Type B pancreatic cell (in vitro differentiated cells): ENCODE results near the gene SLC7A4. TPM values are rescaled to one million over a fixed set of nuclear protein-coding genes. Genes with fewer than 3 reads are reported as not detected.

Experiments
- DNase-seq: peaks from one replicate; pipeline ENCODE4 v3.0.0; 2021; ENCODE audit warnings: mixed read lengths; ENCODE audit not compliant: unreplicated experiment; ENCODE audit errors: extremely low spot score
- H3K27ac Mint-ChIP-seq: 2 replicates; pipeline ENCODE4 v1.8.0; 2021; ENCODE audit warnings: mild to moderate bottlenecking, mixed read lengths
- H3K27me3 Mint-ChIP-seq: 2 replicates; pipeline ENCODE4 v1.8.0; 2021; ENCODE audit warnings: mixed read lengths
- H3K36me3 Mint-ChIP-seq: 2 replicates; pipeline ENCODE4 v1.8.0; 2021; ENCODE audit warnings: mixed read lengths
- H3K4me1 Mint-ChIP-seq: one replicate; pipeline ENCODE4 v1.8.0; 2021; ENCODE audit warnings: mixed read lengths; ENCODE audit not compliant: unreplicated experiment
- H3K4me3 Mint-ChIP-seq: 2 replicates; pipeline ENCODE4 v1.8.0; 2021; ENCODE audit warnings: mild to moderate bottlenecking, mixed read lengths
- H3K9me3 Mint-ChIP-seq: 2 replicates; pipeline ENCODE4 v1.8.0; 2021; ENCODE audit warnings: mixed read lengths
- CTCF ChIP-seq: fragments of 200-600 bp; sonication (generic); conservative IDR thresholded peaks from 2 replicates; pipeline ENCODE4 v1.5.0; 2021; ENCODE audit warnings: antibody characterized with exemption, mild to moderate bottlenecking
- total RNA-seq: library from RNA; stranded (reverse); gene quantifications from 2 replicates; pipeline ENCODE4 v1.2.1, GENCODE V29; 2021; ENCODE audit warnings: low replicate concordance

Gene SLC7A4
- total RNA-seq, 1 donor from 2014 or later = 3.3 TPM

- no peaks in the 10 kb centered on the region for H3K9me3 Mint-ChIP-seq
- H3K27ac Mint-ChIP-seq = no peak overlapping the region
- no peaks in the 10 kb centered on the region for H3K36me3 Mint-ChIP-seq
- no peak for TF ChIP-seq CTCF
- H3K27me3 Mint-ChIP-seq = no peaks in the 10 kb centered on the region
- H3K4me1 Mint-ChIP-seq = peaks cover 10% of the 10 kb centered on the region
- H3K4me3 Mint-ChIP-seq = no peak overlapping the region
- DNase-seq = no peak
Observed at GRCh38 chr22:21054714-21055563, 22.6 kb upstream of the SLC7A4 start.

- Mint-ChIP-seq H3K36me3 (no peaks in the 10 kb centered on the region), H3K4me3 (peak overlapping the region; percentile 20), H3K9me3 (no peaks in the 10 kb centered on the region), H3K4me1 (peaks cover 10% of the 10 kb centered on the region), H3K27ac (no peak overlapping the region), H3K27me3 (no peaks in the 10 kb centered on the region)
- DNase-seq = no peak
- TF ChIP-seq CTCF = no peak
Observed at GRCh38 chr22:21054046-21054713, 21.8 kb upstream of the SLC7A4 start.

GRCh38 chr22:21052715-21053459 is 20.5 kb upstream of the SLC7A4 start:
- TF ChIP-seq CTCF = no peak
- no peak overlapping the region for H3K4me3 Mint-ChIP-seq
- no peak overlapping the region for H3K27ac Mint-ChIP-seq
- no peak for DNase-seq
- peaks cover 10% of the 10 kb centered on the region for H3K4me1 Mint-ChIP-seq
- no peaks in the 10 kb centered on the region for H3K27me3 Mint-ChIP-seq
- H3K9me3 Mint-ChIP-seq = no peaks in the 10 kb centered on the region
- H3K36me3 Mint-ChIP-seq = no peaks in the 10 kb centered on the region

- no peak overlapping the region for H3K27ac Mint-ChIP-seq
Observed at GRCh38 chr22:21051831-21052400, 19.6 kb upstream of the SLC7A4 start.

More at GRCh38 chr22:21051831-21052400, 19.6 kb upstream of the SLC7A4 start:
- Mint-ChIP-seq H3K36me3 (no peaks in the 10 kb centered on the region), H3K4me3 (no peak overlapping the region), H3K27me3 (no peaks in the 10 kb centered on the region), H3K4me1 (peaks cover 10% of the 10 kb centered on the region), H3K9me3 (no peaks in the 10 kb centered on the region)
- TF ChIP-seq CTCF = no peak
- DNase-seq = no peak
